SHP77 treated with DMSO at 0.1 percent for 48 hours (cell line): ENCODE results near the gene RMI2.
A peak's percentile ranks its signal among the peaks of the same experiment; 100 is the strongest.
"Not testable (repeated sequence)": the region's sequence is repeated elsewhere in the genome, so short reads cannot be mapped to it uniquely, and the experiment has no call there.

Experiments
- DNase-seq: peaks from one replicate; lab custom pipeline; 2025; lab: John Stamatoyannopoulos, UW

RMI2 gene

GRCh38 chr16:11354733-11355574 is 9.7 kb downstream of the RMI2 start:
- DNase-seq, result no peak

GRCh38 chr16:11355862-11356261 is 10.6 kb downstream of the RMI2 start:
- no peak for DNase-seq

- DNase-seq, result peak; percentile 37
Measured at GRCh38 chr16:11356573-11357331, 11.5 kb downstream of the RMI2 start.

- no peak for DNase-seq
Measured at GRCh38 chr16:11358531-11358930, 13.3 kb downstream of the RMI2 start.

GRCh38 chr16:11359370-11359769 is 14.1 kb downstream of the RMI2 start:
- DNase-seq, result no peak

GRCh38 chr16:11360641-11361373 is 15.5 kb downstream of the RMI2 start:
- DNase-seq, result no peak

GRCh38 chr16:11361701-11362451 is 16.6 kb downstream of the RMI2 start:
- no peak for DNase-seq

GRCh38 chr16:11363927-11364258 is 18.6 kb downstream of the RMI2 start:
- DNase-seq, result no peak

GRCh38 chr16:11367483-11367906 is 22.2 kb downstream of the RMI2 start:
- no peak for DNase-seq

- DNase-seq, result no peak
Measured at GRCh38 chr16:11370084-11370931, 25.0 kb downstream of the RMI2 start.

- DNase-seq, result not testable (repeated sequence)
Measured at GRCh38 chr16:11370932-11371279, 25.6 kb downstream of the RMI2 start.

GRCh38 chr16:11372073-11372828 is 27.0 kb downstream of the RMI2 start:
- no peak for DNase-seq

GRCh38 chr16:11372829-11373306 is 27.6 kb downstream of the RMI2 start:
- DNase-seq, result no peak

- no peak for DNase-seq
Measured at GRCh38 chr16:11374255-11374654, 29.0 kb downstream of the RMI2 start.

- no peak for DNase-seq
Measured at GRCh38 chr16:11377154-11377553, 31.9 kb downstream of the RMI2 start.

- not testable (repeated sequence) for DNase-seq
Measured at GRCh38 chr16:11378951-11379350, 33.7 kb downstream of the RMI2 start.

GRCh38 chr16:11379420-11379819 is 34.2 kb downstream of the RMI2 start:
- no peak for DNase-seq

- DNase-seq, result no peak
Measured at GRCh38 chr16:11380836-11381235, 35.6 kb downstream of the RMI2 start.

- DNase-seq, result no peak
Measured at GRCh38 chr16:11383481-11384183, 38.4 kb downstream of the RMI2 start.
